KMS-11 (cell line): ENCODE measurements around the gene SMARCD3.
A peak's percentile ranks its signal among the peaks of the same experiment; 100 is the strongest.

Source experiments
- H2AFZ ChIP-seq: fragments of 200-600 bp; sonication (generic); 2 replicates; pipeline ENCODE4 v1.6.1; 2016; ENCODE audit warnings: antibody characterized with exemption, mixed run types, low read depth
- H3K27ac ChIP-seq: fragments of 200-600 bp; sonication (generic); 2 replicates; pipeline ENCODE4 v1.6.1; 2016; ENCODE audit warnings: mild to moderate bottlenecking, mixed run types
- H3K27me3 ChIP-seq: fragments of 200-600 bp; sonication (generic); 2 replicates; pipeline ENCODE4 v1.6.1; 2017; ENCODE audit warnings: mild to moderate bottlenecking, low read depth, mixed run types, moderate library complexity; ENCODE audit not compliant: insufficient read depth
- H3K36me3 ChIP-seq: fragments of 200-600 bp; sonication (generic); 2 replicates; pipeline ENCODE4 v1.6.1; 2017; ENCODE audit warnings: mild to moderate bottlenecking, mixed run types; ENCODE audit not compliant: insufficient read depth
- H3K4me1 ChIP-seq: fragments of 200-600 bp; sonication (generic); 2 replicates; pipeline ENCODE4 v1.6.1; 2016; ENCODE audit warnings: mild to moderate bottlenecking, low read depth, mixed run types; ENCODE audit not compliant: poor library complexity, severe bottlenecking
- H3K4me2 ChIP-seq: fragments of 200-600 bp; sonication (generic); 2 replicates; pipeline ENCODE4 v1.7.0; 2016; ENCODE audit warnings: mild to moderate bottlenecking, mixed run types
- H3K4me3 ChIP-seq: fragments of 200-600 bp; sonication (generic); IDR thresholded peaks from 2 replicates; pipeline ENCODE4 v1.6.1; 2017; ENCODE audit warnings: low read depth, low read length, mixed read lengths; ENCODE audit not compliant: insufficient read depth
- H3K79me2 ChIP-seq: fragments of 200-600 bp; sonication (generic); 2 replicates; pipeline ENCODE4 v1.6.1; 2016; ENCODE audit warnings: low read depth, mixed run types; ENCODE audit not compliant: insufficient read depth
- H3K9ac ChIP-seq: fragments of 200-600 bp; sonication (generic); 2 replicates; pipeline ENCODE4 v1.6.1; 2016; ENCODE audit warnings: mild to moderate bottlenecking, mixed run types
- H4K20me1 ChIP-seq: fragments of 200-600 bp; sonication (generic); 2 replicates; pipeline ENCODE4 v1.6.1; 2016; ENCODE audit warnings: mild to moderate bottlenecking, mixed run types; ENCODE audit not compliant: insufficient read depth
- CTCF ChIP-seq: fragments of 200-600 bp; sonication (generic); conservative IDR thresholded peaks from 2 replicates; pipeline ENCODE4 v1.6.1; 2017; ENCODE audit warnings: low read depth, mild to moderate bottlenecking, antibody characterized with exemption, low read length, moderate library complexity, mixed read lengths

SMARCD3 gene

GRCh38 chr7:151232091-151232916 is 16.2 kb downstream of the SMARCD3 start, which contains the start of gene CHPF2:
Gene CHPF2 (plus strand): TSS chr7:151232483. CDS start chr7:151234012, 1,529 bp downstream.
- no peaks in the 10 kb centered on the region for H4K20me1 ChIP-seq
- H3K27me3 ChIP-seq: no peaks in the 10 kb centered on the region
- TF ChIP-seq CTCF: no peak
- peak within 1 kb of the TSS; percentile 54 for H3K27ac ChIP-seq
- H2AFZ ChIP-seq: peak within 1 kb of the TSS; percentile 81
- peaks cover 34% of the 10 kb centered on the region for H3K79me2 ChIP-seq
- H3K9ac ChIP-seq: peak within 1 kb of the TSS; percentile 80
- no peaks in the 10 kb centered on the region; the same call in 1 of the 2 replicates for H3K36me3 ChIP-seq
- no peak within 1 kb of the TSS for H3K4me3 ChIP-seq
- H3K4me1 ChIP-seq: peaks cover 28% of the 10 kb centered on the region
- peak within 1 kb of the TSS; percentile 67 for H3K4me2 ChIP-seq

- Histone ChIP-seq H3K79me2 (peaks cover 40% of the 10 kb centered on the region), H3K36me3 (no peaks in the 10 kb centered on the region), H2AFZ (peak overlapping the region; percentile 81; the same call in 1 of the 2 replicates), H4K20me1 (no peaks in the 10 kb centered on the region), H3K4me1 (peaks cover 30% of the 10 kb centered on the region), H3K9ac (no peak overlapping the region), H3K27me3 (no peaks in the 10 kb centered on the region), H3K4me2 (peak overlapping the region; percentile 67; the same call in 1 of the 2 replicates), H3K4me3 (no peak overlapping the region), H3K27ac (no peak overlapping the region)
- no peak for TF ChIP-seq CTCF
These were observed 17.4 kb downstream of the SMARCD3 start for GRCh38 chr7:151231080-151231479.

- H2AFZ ChIP-seq: no peak overlapping the region
These were observed 19.2 kb downstream of the SMARCD3 start for GRCh38 chr7:151229249-151229648.

More at GRCh38 chr7:151229249-151229648, 19.2 kb downstream of the SMARCD3 start:
- peaks cover 40% of the 10 kb centered on the region for H3K79me2 ChIP-seq
- H3K27ac ChIP-seq: no peak overlapping the region
- H3K36me3 ChIP-seq: peaks cover 5% of the 10 kb centered on the region; the same call in 1 of the 2 replicates
- no peak overlapping the region for H3K9ac ChIP-seq
- H3K27me3 ChIP-seq: no peaks in the 10 kb centered on the region
- H3K4me2 ChIP-seq: no peak overlapping the region
- H4K20me1 ChIP-seq: no peaks in the 10 kb centered on the region
- no peak for TF ChIP-seq CTCF
- H3K4me1 ChIP-seq: peaks cover 41% of the 10 kb centered on the region
- H3K4me3 ChIP-seq: no peak overlapping the region
